ENCODE measurements around the gene SEMA3A.

GRCh38 chr7:84044834-84045233, 149.8 kb downstream of the SEMA3A start:
- no peak for TF ChIP-seq EZH2 (IDR thresholded peaks at IDR 0.05; ENCODE audit: insufficient read depth, poor library complexity, severe bottlenecking)
- no peak for TF ChIP-seq EZH2phosphoT487 (IDR thresholded peaks at IDR 0.05; ENCODE audit: insufficient read depth, low read depth)

Data from GM23248 (cell line).